Kidney glomerular epithelial cell (primary cell): Measurements from ENCODE around the gene UCN2.
"Not testable (repeated sequence)": the region's sequence is repeated elsewhere in the genome, so short reads cannot be mapped to it uniquely, and the experiment has no call there.

Source experiments
- DNase-seq: peaks from one replicate; lab custom pipeline; 2025; lab: John Stamatoyannopoulos, UW

The UCN2 gene

DNA sequence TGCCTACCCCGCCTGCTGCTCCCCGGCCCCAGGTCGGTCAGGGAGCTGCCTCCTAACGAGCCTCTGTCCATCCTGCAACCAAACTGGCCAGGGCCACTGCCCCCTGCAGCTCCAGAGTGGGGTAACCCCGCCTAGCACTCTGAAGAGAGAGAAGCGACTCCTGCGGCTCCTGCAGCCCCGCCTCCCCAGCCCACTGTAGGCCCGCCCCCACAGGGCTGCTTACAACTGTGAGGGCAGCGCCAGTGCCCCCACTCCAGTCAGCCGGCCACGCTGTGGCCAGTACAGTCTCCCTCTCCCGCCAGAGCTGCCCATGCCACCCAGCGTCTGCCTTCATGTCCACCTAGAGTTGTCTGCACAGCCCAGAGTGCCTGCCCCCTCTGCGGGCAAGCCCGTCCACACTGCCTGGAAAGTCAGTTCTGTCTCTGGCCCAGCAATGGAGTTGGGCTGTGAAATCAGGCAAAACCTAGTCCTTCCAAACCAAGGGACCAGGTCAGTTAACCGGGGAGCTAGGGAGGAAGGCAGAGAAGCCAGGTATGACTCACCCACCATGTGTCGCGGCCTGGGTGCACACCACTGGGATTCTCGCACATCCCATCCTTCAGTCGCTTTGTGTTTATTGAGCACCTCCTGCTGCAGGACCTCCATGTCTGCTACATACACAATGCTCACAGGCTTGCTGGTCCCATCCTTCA is 2.4 kb downstream of the UCN2 start:
- DNase-seq, result peak; percentile 35

DNA sequence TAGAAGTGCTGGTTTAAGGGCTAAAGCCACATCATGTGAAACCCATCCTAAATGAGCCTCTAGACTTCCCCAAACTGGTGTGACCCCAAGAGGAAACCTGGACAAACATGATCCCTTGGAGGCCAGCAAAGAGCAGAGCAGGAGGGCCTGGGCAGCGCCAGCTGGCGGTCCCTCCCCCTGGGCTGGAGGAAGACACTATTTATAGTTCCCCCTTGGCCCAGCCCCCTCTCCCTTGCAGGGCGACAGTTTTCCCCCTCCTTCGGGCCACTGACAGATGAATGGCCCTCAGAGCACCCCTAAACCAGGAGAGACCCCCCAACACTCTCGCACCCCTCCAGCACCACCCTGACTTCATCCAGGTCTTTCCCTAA is 2.9 kb downstream of the UCN2 start:
- DNase-seq, result no peak

DNA sequence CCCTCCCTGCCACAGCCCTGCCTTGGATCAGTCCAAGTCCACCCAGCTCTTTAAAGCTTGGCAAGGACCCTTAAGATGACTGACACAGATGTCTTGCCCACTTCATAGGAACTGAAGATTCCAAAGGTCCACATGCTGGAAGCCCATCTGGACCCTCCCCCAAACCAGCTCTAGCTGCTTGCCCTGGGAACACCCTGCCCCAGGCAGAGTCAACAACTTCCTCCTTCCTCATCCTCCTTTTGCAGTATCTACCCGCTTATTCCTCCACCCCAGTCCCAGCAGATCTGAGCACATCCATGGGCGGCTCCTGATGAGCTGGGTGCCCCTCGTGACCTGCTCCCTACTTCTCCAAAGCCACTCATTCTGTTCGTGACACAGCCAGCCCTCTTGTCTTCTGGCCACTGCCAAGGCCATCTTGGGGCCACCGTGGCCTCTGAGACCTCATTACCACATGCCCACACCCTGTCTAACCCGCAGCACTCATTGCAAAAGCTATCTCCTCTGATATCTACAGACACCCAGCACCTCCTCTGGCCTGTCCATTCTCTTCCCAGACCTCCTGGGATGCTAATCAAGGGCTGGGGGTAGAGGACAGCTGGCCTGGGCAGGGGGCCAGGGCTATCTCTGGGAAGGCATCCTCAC is 5.0 kb downstream of the UCN2 start:
- no peak for DNase-seq

DNA sequence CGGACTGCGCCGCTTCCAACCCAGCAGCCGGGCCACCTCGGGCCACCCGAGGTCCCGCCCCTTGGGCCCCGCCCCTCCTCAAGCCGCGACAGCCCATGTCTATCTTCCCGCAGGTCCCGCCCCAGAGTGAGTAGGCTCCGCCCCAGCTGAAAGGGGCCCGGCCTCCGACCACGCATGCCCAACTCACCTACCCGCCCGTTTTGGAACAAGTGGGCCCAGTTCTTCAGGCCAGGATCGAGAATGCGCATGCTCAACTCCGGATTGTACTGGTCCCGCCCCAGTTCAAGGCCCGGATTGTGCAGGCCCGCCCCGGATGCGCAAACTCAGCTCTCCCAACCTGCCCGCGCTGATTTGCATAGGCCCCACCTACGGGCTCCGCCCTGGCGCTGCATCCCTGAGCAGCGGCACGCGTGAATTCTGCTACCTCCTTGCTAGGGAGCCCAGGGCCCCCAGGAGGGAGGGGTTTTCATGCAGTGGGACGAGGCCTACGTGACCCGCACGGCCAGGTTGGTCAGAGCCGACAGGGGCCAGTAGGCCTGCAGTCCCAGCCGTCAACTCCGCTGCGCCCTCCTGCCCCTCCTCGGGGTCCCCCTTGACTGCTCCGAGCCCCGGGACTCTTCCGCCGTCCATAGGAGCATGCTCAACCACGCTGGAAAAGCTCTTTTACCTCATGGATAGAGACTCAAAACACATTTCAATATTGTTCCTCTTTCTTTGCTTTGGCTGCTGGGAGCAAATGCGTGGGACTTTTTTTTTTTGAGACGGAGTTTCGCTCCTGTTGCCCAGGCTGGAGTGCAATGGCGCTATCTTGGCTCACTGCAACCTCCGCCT is 6.6 kb downstream of the UCN2 start, which contains the start of gene PFKFB4:
PFKFB4 (minus strand) TSS at position 8 of the 831 bp plus-strand sequence. CDS start 26 bp downstream, outside the sequence.
- DNase-seq, result peak; percentile 97

DNA sequence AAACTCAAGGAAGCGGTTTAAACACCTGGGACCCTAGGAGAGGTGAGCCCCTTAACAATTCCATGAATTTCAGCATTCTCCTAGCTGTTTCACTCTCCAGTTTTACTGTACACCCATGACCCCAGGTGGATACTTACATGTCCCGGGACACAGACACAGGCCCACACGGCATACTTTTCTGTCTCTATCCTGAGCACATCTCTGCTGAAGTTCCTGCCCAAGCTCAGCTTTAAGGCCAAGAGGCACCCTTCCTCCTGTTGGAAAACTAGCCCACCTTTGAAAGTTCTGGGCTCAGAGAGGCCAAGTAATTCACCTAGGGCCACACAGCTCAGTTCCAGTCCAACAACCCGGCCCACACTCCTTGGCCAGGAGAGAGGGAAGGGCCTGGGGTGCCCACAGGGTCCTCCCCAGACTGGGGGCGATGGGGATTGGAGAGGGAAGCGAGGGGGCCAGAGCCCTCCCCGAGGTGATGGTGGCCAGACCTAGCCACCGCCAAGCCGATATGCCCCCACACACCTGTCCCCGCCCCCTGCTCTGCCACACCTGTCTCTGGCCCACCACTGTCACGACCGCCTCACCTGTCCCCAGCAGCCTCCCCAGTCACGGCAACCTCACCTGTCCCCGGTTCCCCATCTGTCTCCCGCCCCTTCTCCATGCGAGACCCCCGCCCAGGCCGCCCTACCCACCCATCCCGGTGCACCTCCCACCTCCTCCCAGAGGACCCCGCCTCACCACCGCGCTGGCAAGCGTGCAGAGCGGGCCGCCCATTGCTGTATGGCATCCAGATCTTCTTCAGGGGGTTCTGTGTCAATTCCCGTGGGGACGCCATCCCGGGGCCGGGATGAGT is 7.4 kb downstream of the UCN2 start:
- DNase-seq, result no peak

DNA sequence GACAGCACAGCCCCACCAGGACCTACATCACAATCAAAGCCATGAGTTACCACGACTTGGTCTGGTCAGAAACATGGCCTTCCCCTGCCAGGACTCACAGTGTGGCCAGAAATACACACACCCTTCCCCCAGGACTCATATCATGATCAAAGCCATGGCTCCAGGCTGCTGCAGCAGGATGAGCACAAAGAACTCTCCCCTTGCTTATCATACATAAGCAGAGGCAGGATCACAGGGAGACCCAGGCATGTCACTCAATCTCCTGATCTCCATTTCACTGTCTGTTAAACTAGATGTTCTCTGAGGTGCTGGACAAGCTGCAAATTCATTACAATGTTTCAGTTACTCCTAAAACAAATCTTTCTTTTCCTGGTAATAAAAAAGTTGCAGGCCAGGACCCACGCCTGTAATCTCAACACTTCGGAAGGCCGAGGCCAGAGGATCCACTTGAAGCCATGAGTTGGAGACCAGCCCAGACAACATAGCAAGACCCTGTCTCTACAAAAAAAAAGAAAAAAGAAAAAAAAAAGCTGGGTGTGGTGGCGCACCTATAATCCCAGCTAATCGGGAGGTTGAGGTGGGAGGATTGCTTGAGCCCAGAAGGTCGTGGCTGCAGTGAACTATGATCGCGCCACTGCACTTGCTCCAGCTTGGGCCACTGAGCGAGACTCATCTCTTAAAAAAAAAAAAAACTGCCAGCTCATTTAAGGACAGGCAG is 8.2 kb downstream of the UCN2 start:
- no peak for DNase-seq

DNA sequence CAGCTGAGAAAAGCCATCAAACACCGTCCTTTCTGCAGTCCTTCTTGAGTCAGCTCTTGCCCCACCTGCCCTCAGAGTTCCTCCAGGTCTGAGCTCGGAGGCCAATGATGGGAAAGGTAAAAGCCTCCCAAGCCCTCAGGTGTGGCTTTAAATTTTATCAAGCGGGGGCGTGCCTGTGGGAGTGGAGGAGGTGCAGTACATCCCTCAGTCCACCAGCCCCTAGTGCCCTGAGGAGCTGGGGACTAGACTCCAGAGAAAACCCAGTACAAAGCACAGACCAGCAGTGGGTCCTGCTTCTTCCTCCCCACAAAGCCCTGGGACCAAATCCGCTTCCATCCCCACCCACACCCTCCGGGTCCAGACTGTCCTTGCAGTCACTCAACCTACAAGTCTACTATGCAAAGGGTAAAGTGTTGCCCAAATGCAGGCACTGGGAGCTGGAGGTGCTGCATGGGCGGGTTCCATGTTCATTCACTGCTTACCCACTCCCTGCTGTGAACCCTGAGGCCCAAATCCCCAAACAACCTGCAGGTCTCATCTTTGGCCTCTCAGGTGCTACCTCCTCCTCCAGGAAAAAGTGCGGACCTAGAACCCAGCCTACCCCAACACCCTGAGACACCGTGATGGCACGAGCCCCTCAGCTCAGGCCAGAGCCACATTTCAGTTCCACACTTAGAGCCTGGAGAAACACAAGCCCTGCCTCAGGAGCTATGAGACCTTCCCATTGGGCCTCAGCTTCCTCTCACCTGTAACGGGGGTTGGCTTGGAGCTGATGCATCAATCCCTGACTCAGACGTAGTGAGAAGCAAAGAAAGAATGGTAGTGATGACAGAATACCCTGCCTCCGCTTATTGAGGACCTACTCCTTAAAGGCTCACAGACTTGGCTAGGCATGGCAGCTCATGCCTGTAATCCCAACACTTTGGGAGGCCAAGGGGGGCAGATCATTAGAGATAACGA is 9.4 kb downstream of the UCN2 start:
- no peak for DNase-seq

DNA sequence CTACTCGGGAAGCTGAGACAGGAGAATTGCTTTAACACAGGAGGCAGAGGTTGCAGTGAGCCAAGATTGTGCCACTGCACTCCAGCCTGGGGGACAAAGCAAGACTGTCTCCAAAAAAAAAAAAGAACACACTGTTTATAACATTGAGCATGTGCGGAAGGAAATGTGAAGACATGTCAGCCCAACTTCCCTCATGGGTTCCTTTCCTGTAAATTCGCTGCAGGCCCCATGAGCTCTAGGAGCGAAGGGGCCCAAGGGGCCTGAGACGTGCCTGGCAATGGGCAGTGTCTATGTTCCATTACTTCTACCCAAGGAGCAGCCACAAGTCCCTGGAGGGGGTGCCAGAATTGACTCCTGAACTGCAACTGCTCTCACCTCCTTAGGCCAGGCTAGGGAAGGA is 10.2 kb downstream of the UCN2 start:
- no peak for DNase-seq

DNA sequence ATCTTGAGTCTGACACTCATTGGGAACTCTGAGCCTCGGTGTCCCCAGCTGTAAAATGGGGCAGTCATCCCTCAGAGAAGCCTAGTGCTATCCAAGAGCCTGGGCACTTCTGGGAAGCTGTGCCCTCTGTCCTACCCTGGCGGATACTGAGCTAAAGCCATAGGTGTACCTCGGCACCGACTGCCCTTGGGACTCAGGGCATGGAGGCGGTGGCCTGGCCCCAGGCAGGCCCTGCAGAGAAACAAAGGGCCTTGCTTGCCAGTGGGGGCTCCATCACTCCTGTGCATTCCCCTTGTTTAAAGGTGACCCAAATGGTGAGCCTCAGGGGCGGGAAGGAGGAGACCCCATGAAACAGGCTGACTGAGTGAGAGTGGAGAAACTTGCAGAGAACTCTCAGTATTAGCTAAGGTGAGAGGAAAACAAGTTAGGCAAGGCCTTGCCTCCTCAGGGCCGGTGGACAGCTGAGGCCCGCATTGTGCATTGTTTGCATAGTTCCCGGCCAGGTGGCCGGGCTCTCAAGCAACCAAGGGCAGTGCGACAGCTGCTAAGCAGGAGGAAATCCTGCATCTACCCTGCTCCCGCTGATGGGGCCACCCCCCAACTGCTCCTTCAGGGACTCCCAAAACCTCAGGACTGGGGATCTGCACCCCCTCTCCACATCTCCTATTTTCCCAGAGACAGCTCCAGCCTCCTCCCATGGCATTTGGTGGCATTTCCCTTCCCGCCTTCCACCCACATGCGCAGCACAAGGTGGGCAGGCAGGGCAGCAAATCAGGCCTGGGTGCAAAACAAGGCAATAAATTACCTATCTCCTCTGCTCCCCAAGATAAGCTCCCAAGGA is 11.2 kb downstream of the UCN2 start:
- no peak for DNase-seq

DNA sequence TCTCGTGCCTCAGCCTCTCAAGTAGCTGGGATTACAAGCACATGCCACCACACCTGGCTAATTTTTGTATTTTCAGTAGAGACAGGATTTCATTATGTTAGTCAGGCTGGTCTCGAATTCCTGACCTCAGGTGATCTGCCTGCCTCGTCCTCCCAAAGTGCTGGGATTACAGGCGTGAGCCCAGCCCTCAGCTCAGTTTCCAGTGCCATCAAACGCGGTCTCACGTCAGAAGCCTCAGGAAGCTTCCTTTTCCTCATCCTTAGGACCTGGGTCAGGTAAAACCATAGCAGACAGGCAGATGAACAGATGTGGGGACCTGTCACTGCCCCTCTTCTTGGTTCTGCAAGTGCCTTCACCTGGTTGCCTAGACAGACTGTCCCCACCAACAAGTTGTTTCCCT is 11.9 kb downstream of the UCN2 start:
- not testable (repeated sequence) for DNase-seq

DNA sequence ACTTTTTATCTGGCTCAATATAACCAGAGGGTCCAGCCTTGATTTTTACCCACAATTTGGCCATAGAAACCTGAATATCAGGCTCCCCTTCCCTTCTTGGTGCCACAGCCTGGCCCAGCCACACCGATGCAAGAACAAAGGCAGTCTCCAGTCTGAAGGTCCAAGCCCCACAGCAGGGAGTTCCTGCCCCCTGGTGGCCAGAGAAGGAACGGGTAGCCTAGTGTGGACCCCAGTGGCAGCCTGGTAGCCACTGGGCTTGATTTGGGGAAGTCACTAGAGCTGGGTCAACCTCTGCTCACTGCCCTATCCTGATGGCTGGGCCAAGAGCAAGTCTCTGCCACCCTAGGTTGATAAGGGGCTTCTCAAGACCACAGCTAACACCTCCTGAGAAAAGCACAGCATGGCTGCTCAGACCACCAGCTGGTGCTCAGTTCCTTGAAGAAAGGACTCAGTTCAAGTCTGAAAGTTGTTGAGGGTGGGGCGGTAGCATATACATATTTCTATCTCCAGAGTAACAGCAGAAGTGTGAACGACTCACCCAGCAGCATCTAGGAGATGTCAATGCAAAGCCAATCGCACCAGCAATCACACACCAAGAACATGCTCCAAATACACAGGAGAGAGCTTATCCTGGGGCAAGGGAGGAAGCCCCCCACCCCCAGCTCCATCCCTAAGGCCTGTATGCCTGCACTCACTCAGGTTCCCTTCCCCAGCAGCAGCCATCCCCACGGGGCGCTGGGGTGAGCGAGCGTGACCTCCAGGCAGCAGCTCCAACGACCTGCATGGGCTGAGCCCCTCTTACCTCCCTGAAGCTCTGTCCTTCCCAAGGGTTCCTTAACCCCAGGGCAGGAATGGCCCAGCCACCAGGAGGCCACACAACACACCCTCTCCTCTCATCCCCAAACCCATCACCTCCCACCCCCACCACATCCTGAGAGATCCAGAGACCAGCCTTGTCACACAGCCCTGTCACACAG is 14.6 kb downstream of the UCN2 start:
- peak; percentile 58 for DNase-seq

DNA sequence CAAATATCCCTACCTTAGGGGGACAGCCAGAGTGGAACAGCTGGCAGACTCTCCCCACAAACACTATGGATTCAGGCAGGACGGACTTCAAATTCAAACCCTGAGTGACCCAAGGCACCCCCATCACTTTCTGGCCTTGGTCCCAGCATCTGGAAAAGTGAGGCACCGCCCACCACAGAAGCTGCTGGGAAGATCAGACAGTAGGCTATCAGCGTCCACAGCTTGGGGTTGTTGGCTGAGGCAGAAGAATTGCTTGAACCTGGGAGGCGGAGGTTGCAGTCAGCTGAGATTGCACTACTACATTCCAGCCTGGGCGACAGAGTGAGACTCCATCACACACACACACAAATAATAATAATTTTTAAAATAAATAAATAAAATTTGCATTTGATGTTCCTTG is 15.5 kb downstream of the UCN2 start:
- no peak for DNase-seq

DNA sequence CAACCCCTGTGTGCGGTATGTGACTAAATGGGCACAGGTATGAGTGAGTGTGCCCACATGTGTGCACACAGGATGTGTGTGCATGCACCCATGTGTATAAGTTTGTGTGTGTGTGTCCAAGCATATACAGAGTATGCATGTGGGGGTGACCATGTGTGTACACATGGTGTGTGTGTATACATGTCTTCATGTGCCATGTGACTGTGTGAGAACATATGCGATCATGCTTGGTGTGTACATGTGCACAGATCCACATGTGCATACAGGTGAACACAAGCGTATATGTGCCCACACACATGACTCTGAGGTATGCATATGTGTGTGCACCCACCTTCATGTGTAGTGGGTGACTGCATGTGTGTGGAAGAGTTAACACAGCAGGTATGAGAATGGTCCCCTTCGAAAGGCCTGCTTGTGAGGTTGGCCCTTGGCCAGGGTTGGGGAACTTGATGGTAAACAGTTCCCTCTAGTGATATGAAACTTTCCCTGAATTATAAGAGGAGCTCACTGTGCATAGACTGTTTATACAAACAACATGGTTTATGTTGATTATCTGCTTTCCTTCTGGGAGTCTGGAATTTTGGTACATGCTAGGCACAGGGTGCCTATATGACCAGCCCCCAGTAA is 17.3 kb downstream of the UCN2 start:
- DNase-seq, result no peak

DNA sequence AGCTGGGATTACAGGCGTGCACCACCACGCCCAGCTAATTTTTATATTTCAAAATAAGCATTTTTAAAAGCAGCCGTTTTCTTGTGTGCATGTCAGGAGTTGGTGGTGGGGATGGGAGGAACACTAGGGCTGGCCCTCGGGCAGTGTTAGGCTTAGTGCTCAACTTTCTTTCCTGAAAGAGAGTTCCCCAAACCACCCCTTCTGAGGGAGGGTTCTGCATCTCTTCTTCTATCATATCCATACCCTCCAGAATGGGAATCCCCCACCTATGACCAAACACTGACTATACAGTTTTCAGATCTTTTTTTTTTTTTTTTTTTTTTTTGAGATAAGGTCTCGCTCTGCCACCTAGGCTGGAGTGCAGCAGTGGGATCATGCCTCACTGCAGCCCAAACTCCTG is 19.4 kb downstream of the UCN2 start:
- no peak for DNase-seq

DNA sequence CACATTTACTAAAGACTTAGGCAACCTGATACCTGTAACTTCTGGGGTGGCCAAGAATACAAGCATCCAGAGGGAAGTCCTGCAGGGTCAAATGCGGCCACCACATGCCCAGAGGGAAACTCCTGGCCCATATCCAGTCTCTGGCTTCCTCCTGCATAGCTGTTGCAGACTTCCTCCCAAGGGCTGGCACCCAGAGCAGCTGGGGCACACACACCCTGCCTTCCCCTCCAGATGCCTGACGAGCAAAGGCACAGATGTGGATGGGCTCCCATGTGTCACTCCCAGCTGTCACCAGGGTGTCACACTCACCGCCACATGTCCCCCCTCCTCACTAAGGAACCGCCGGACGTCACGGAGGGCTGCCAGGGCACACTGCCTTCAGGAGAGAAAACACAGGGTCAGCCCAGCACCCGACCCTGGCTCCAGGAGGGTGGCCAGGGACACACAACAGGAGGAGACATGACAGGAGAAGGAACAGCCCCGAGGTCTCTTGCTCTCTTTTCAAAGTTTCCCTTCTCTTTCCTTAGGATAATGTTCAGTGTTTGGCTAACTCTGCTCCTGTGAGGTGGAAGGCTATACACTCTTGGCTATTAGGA is 20.2 kb downstream of the UCN2 start:
- DNase-seq, result no peak

DNA sequence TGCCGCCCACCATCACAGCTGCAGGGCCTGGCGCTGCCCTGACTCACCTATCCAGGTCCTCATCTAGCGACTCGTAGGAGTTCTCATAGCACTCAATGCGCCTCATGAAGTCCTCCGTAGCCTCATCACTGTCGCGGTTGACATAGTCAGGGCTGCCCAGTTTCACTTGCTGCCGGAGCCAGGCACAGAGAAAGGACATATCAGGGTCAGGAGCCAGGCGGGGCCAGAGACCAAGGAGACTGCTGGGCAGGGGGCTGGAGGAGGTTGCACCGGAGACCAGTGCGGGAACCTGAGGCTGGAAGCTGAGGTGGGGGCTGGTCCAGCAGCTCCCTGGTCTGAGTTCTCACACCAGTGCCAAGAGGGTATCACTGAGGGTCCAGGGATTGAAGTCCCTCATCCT is 25.1 kb downstream of the UCN2 start:
- no peak for DNase-seq

DNA sequence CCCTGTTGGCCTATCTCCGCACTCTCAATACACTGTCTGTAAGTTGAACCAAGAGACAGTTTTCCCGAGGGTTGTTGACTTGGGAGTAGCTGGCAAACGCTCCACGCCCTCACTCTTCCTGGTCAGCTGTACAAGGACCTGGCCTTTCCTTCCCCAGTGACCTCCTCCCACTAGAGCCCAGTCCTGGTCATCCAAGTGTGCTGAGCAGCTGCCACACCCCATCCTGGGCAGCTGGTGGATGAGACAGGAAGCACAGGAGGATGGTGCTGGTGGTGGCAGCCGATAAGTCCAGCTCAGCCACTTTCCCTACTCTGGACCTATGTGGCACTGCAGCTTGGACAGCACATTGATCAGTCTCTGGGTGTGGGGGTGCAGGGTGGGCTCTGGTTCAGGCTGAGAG is 26.8 kb downstream of the UCN2 start:
- DNase-seq, result no peak
